Stomach smooth muscle (tissue), 2 donors: Measurements from ENCODE around the gene HNRNPF.
"Not testable (repeated sequence)": the region's sequence is repeated elsewhere in the genome, so short reads cannot be mapped to it uniquely, and the experiment has no call there.

Experiments used
- H3K27ac ChIP-seq: one replicate; pipeline ENCODE4 v1.7.0; 2013; ENCODE audit warnings: mild to moderate bottlenecking, low read length, inconsistent platforms
- H3K27me3 ChIP-seq, 2 donors: one replicate each; pipeline ENCODE4 v1.7.0; 2013; ENCODE audit warnings: low read length in 2 of 2; ENCODE audit not compliant: insufficient read depth in 2 of 2, control insufficient read depth in 1 of 2
- H3K36me3 ChIP-seq, 2 donors: one replicate each; pipeline ENCODE4 v1.7.0; 2013; ENCODE audit warnings: low read length in 2 of 2; ENCODE audit not compliant: control insufficient read depth in 2 of 2, insufficient read depth in 2 of 2
- H3K4me1 ChIP-seq: one replicate; pipeline ENCODE4 v1.7.0; 2013; ENCODE audit warnings: low read length; ENCODE audit not compliant: control insufficient read depth, insufficient read depth
- H3K4me3 ChIP-seq, 2 donors: one replicate each; pipeline ENCODE4 v1.7.0; 2013; ENCODE audit warnings: low read length in 2 of 2
- H3K9ac ChIP-seq, 2 donors: one replicate each; pipeline ENCODE4 v1.7.0; 2013; ENCODE audit warnings: low read length in 2 of 2, mild to moderate bottlenecking in 1 of 2
- H3K9me3 ChIP-seq, 2 donors: one replicate each; pipeline ENCODE4 v1.7.0; 2013; ENCODE audit warnings: low read length in 2 of 2; ENCODE audit not compliant: control insufficient read depth in 2 of 2
- donor health status: healthy.
- donor health status: Pancreatic carcinoma.

The HNRNPF gene

GRCh38 chr10:43395571-43396060, 13.4 kb downstream of the HNRNPF start:
- peak overlapping the region; percentile 76 to 80 for H3K9ac ChIP-seq
- H3K27ac ChIP-seq: peak overlapping the region; percentile 85
- no peaks in the 10 kb centered on the region for H3K27me3 ChIP-seq
- H3K4me1 ChIP-seq: peaks cover 26% of the 10 kb centered on the region
- H3K36me3 ChIP-seq: peaks cover 26 to 30% of the 10 kb centered on the region in 2 donors
- peak overlapping the region; percentile 80 to 85 for H3K4me3 ChIP-seq
- no peaks in the 10 kb centered on the region for H3K9me3 ChIP-seq

DNA sequence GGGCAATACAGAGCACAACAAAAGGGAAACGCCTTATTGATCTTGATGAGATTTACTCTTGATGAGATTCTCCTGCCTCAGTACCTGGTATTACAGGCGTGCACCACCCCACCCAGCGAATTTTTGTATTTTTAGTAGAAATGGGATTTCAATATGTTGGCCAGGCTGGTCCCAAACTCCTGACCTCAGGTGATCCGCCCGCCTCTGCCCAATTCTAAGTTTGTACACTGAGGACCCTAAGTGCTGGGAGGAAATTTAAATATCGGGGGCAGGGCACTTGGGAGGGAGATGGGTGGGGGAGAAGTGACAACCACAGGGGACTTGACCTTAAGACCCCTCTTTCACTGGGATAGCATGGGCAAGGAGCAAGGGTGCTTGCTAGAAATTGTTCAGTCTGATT, 14.1 kb downstream of the HNRNPF start:
- Histone ChIP-seq H3K9ac (no peak overlapping the region), H3K9me3 (no peaks in the 10 kb centered on the region), H3K27ac (no peak overlapping the region), H3K4me3 (no peak overlapping the region), H3K36me3 (peaks cover 33 to 36% of the 10 kb centered on the region in 2 donors), H3K4me1 (peaks cover 26% of the 10 kb centered on the region), H3K27me3 (no peaks in the 10 kb centered on the region)

- Histone ChIP-seq H3K27me3 (no peaks in the 10 kb centered on the region), H3K4me3 (no peak overlapping the region), H3K9me3 (no peaks in the 10 kb centered on the region), H3K9ac (peak overlapping the region in 1 of 2 donors; percentile 6), H3K4me1 (peaks cover 26% of the 10 kb centered on the region), H3K36me3 (peaks cover 34% of the 10 kb centered on the region in 2 donors), H3K27ac (no peak overlapping the region)
Measured at GRCh38 chr10:43393606-43394360, 15.2 kb downstream of the HNRNPF start.

- peaks cover 20% of the 10 kb centered on the region for H3K4me1 ChIP-seq
- H3K27ac ChIP-seq, H3K9me3 ChIP-seq, H3K9ac ChIP-seq, H3K4me3 ChIP-seq, H3K27me3 ChIP-seq: not testable (repeated sequence)
- H3K36me3 ChIP-seq: peaks cover 37 to 39% of the 10 kb centered on the region in 2 donors
Measured at GRCh38 chr10:43393186-43393585, 15.8 kb downstream of the HNRNPF start.

DNA sequence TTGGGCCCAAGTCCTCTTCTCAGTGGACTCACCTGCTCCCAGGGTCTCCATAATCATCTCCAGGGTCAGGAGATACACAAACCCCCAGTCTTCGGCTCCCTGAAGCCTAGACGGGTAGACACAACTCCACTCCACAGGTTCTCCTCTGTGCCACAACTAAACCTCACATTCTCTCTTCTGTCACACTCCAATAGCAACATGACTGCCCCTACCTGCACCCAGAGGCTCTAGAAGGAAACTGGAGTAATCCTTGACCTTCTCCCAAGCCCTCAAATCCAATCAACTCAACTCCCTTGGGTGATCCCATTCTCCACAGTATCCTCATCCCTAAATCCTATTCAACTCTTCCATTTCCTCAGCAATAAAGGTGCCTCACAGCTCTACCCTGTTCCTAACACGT, 16.2 kb downstream of the HNRNPF start:
- no peaks in the 10 kb centered on the region for H3K9me3 ChIP-seq
- H3K27ac ChIP-seq: no peak overlapping the region
- no peak overlapping the region for H3K4me3 ChIP-seq
- H3K9ac ChIP-seq: no peak overlapping the region
- peaks cover 40 to 42% of the 10 kb centered on the region in 2 donors for H3K36me3 ChIP-seq
- H3K4me1 ChIP-seq: peaks cover 16% of the 10 kb centered on the region
- no peaks in the 10 kb centered on the region for H3K27me3 ChIP-seq

DNA sequence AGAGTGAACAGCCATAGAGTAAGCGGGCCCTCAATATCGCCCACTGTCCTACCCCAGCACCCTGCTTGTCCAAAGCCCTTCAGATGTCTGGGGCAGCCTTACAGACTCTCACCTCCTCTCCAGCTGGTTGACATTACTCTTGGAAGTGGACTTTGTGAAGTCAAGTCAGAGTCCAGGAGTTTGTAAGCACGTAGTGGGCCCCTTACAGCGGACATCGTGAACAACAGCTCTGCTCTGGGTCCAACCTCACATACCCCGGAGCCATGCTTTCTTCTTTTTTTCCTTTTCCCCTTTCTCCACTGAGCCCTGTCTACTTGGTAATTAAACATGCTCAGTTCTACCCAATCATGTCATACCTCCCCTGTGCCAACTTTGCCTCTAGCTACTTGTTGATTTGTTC, 17.5 kb downstream of the HNRNPF start:
- Histone ChIP-seq H3K9me3 (no peaks in the 10 kb centered on the region), H3K27ac (no peak overlapping the region), H3K4me3 (no peak overlapping the region), H3K27me3 (no peaks in the 10 kb centered on the region), H3K4me1 (peaks cover 16% of the 10 kb centered on the region), H3K9ac (no peak overlapping the region), H3K36me3 (peaks cover 53 to 54% of the 10 kb centered on the region in 2 donors)

GRCh38 chr10:43390759-43391158, 18.2 kb downstream of the HNRNPF start:
- Histone ChIP-seq H3K4me1 (peaks cover 10% of the 10 kb centered on the region), H3K9ac (no peak overlapping the region), H3K4me3 (no peak overlapping the region), H3K27me3 (no peaks in the 10 kb centered on the region), H3K9me3 (no peaks in the 10 kb centered on the region), H3K36me3 (peaks cover 55 to 58% of the 10 kb centered on the region in 2 donors), H3K27ac (no peak overlapping the region)

DNA sequence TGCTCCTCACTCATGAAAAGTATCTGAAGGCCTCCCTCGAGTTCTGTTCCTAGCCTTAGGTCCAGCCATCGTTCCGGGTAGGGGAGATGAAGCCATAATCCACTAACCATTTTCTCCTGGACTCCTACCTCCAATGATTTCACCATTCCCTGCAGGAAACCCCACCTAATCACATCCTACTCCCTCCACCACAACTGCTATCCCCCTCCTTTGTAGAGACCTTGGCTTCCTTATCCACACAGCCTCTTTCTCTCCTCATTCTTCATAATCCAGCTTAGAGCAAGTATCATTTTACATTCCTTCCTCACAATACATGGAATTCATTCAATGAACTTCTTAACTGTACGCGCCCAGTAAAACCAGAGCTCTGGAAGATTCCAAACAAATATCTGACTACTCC, 18.7 kb downstream of the HNRNPF start:
- H3K9ac ChIP-seq: no peak overlapping the region
- H3K27me3 ChIP-seq: no peaks in the 10 kb centered on the region
- H3K9me3 ChIP-seq: no peaks in the 10 kb centered on the region
- H3K27ac ChIP-seq: no peak overlapping the region
- peaks cover 55 to 58% of the 10 kb centered on the region in 2 donors for H3K36me3 ChIP-seq
- H3K4me3 ChIP-seq: no peak overlapping the region
- peaks cover 6% of the 10 kb centered on the region for H3K4me1 ChIP-seq

GRCh38 chr10:43389867-43390266, 19.1 kb downstream of the HNRNPF start:
- Histone ChIP-seq H3K9ac (no peak overlapping the region), H3K4me3 (no peak overlapping the region), H3K27me3 (no peaks in the 10 kb centered on the region)

GRCh38 chr10:43387678-43388032, 21.3 kb downstream of the HNRNPF start:
- peaks cover 44% of the 10 kb centered on the region in 2 donors for H3K36me3 ChIP-seq
- H3K27me3 ChIP-seq: no peaks in the 10 kb centered on the region
- H3K4me3 ChIP-seq: no peak overlapping the region
- H3K4me1 ChIP-seq: peaks cover 3% of the 10 kb centered on the region
- no peak overlapping the region for H3K9ac ChIP-seq
- H3K27ac ChIP-seq: no peak overlapping the region
- H3K9me3 ChIP-seq: no peaks in the 10 kb centered on the region

More at GRCh38 chr10:43389867-43390266, 19.1 kb downstream of the HNRNPF start:
- peaks cover 55 to 58% of the 10 kb centered on the region in 2 donors for H3K36me3 ChIP-seq
- no peaks in the 10 kb centered on the region for H3K9me3 ChIP-seq
- no peak overlapping the region for H3K27ac ChIP-seq
- H3K4me1 ChIP-seq: peaks cover 4% of the 10 kb centered on the region

GRCh38 chr10:43386981-43387677, 21.9 kb downstream of the HNRNPF start:
- H3K36me3 ChIP-seq: peaks cover 40% of the 10 kb centered on the region in 2 donors

More at GRCh38 chr10:43386981-43387677, 21.9 kb downstream of the HNRNPF start:
- Histone ChIP-seq H3K27me3 (no peaks in the 10 kb centered on the region), H3K9me3 (no peaks in the 10 kb centered on the region), H3K4me3 (no peak overlapping the region), H3K9ac (no peak overlapping the region), H3K27ac (no peak overlapping the region), H3K4me1 (peaks cover 3% of the 10 kb centered on the region)
